ENCODE measurements around the gene CDCA7.
"Not testable (repeated sequence)": the region's sequence is repeated elsewhere in the genome, so short reads cannot be mapped to it uniquely, and the experiment has no call there.

Gene CDCA7

GRCh38 chr2:173359231-173359630 lies 4.6 kb downstream of the CDCA7 start:
- no peak for DNase-seq (ENCODE audit: low spot score)

- DNase-seq (ENCODE audit: low spot score): no peak
Measured at GRCh38 chr2:173370198-173370597, 15.5 kb downstream of the CDCA7 start.

- DNase-seq (ENCODE audit: low spot score): no peak
Measured at GRCh38 chr2:173371023-173371422, 16.4 kb downstream of the CDCA7 start.

- DNase-seq (ENCODE audit: low spot score): no peak
Measured at GRCh38 chr2:173373290-173373689, 18.6 kb downstream of the CDCA7 start.

GRCh38 chr2:173374634-173375033 lies 20.0 kb downstream of the CDCA7 start:
- DNase-seq (ENCODE audit: low spot score): no peak

DNA sequence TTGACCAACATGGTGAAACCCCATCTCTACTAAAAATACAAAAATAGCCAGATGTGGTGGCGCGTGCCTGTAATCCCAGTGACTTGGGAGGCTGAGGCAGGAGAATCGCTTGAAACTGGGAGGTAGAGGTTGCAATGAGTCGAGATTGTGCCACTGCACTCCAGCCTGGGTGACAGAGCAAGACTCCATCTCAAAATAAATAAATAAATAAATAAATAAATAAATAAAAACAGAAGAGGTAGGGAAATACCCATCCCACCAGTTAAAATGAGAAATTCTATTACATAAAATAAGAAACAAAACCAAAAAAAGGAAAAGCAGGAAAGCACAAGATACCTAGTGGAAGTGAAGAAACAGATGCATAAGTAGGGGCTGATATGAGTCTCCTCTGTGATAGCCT lies 30.9 kb downstream of the CDCA7 start:
- DNase-seq (ENCODE audit: low spot score): not testable (repeated sequence)

- no peak for DNase-seq (ENCODE audit: low spot score)
Measured at GRCh38 chr2:173386021-173386737, 31.5 kb downstream of the CDCA7 start.

DNA sequence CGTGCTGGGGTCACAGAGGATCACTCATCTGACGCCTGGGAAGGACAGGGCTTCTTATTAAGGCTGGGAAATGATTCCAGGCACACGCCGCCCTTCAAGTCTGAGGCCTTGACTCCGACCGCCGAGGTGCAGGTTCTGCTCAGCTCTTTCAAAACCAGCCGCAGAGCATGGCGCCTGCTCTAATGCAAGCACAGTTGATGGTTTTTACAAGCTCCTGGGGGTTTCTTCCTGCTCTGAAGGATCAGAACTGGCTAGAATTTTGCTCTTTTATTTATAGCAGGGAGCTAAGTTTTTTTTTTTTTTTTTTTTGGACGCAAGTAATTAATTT lies 32.0 kb downstream of the CDCA7 start:
- no peak for DNase-seq (ENCODE audit: low spot score)

DNA sequence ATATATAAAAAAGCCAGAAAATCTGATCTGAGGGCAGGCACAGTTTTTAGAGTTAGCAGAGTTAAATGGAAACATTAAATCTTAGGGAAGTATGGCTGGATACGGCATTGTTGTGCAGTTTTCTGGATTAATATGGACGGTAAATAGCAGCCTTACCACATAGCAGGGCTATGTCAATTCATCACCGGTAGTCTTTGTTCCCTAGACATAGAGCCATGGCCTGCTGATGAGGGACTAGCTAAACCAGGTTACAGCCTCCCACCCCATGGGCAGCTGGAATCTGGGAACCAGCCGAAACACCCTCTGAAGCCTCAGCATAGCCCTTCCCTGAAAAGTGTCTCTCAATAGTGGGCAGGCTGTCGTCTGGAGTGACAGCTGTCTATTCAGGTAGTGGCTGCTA lies 32.4 kb downstream of the CDCA7 start:
- DNase-seq (ENCODE audit: low spot score): no peak

- DNase-seq (ENCODE audit: low spot score): no peak
Measured at GRCh38 chr2:173387660-173388059, 33.0 kb downstream of the CDCA7 start.

GRCh38 chr2:173388795-173389194 lies 34.1 kb downstream of the CDCA7 start:
- DNase-seq (ENCODE audit: low spot score): no peak

GRCh38 chr2:173390036-173390435 lies 35.4 kb downstream of the CDCA7 start:
- no peak for DNase-seq (ENCODE audit: low spot score)

- no peak for DNase-seq (ENCODE audit: low spot score)
Measured at GRCh38 chr2:173392731-173393130, 38.1 kb downstream of the CDCA7 start.

- no peak for DNase-seq (ENCODE audit: low spot score)
Measured at GRCh38 chr2:173393186-173393585, 38.5 kb downstream of the CDCA7 start.

DNA sequence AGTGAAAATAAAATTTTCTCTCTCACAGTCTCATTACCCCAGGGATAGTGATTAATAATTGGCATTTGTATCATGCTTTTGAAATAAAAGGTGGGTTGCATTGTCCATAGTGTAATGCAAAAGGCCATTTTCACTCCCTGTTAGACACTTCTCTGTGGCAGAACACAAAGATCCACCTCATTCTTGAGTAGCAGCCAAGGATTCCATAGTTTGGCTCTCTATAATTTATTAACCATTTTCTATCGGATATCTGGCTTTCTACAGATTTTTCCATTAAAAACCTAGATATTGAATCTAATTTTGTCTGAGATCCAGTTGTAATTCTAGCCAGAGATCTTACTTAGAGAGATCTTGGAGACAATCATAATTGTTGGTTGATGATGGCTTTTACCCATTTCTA lies 39.0 kb downstream of the CDCA7 start:
- no peak for DNase-seq (ENCODE audit: low spot score)

GRCh38 chr2:173394091-173394974 lies 39.7 kb downstream of the CDCA7 start:
- DNase-seq (ENCODE audit: low spot score): no peak

- no peak for DNase-seq (ENCODE audit: low spot score)
Measured at GRCh38 chr2:173395567-173396351, 41.1 kb downstream of the CDCA7 start.

DNA sequence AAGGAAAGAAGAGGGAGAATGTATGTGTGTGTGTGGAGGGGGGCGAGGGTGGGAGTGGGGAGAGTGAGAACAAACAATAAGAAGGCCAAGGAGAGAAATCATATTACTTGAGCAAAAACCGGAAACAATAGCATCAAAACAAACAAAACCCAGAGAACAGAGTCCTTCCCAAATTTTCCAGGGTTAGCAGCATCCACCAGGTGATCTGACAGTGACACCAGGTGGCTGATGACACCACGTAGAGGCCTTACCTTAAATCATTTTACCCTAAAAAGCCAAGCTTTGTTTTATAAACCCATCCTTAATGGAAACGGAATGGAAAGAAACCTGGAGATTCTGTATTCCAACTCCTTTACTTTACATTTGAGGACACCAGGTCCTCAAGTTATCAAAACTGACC lies 42.9 kb downstream of the CDCA7 start:
- DNase-seq (ENCODE audit: low spot score): no peak

DNA sequence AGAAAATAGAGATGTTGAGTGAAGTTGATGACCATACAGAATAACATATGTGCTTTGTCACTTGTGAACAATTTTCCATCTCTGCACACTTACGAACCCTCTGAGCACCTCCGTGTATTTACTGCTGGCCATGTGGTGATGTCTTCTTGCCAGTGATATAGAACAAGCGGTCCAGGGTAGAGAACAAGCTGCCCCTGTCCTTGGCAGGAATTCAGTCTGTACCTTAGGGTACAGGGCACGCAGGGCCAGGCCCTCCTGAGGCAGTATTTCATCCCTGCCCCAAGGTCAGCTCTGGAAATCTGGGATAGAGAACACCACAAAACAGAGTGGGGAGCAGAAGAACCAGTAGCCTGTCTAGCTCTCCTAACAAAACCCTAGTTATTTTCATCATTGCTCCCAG lies 44.6 kb downstream of the CDCA7 start:
- no peak for DNase-seq (ENCODE audit: low spot score)

- DNase-seq (ENCODE audit: low spot score): no peak
Measured at GRCh38 chr2:173400760-173401159, 46.1 kb downstream of the CDCA7 start.

DNA sequence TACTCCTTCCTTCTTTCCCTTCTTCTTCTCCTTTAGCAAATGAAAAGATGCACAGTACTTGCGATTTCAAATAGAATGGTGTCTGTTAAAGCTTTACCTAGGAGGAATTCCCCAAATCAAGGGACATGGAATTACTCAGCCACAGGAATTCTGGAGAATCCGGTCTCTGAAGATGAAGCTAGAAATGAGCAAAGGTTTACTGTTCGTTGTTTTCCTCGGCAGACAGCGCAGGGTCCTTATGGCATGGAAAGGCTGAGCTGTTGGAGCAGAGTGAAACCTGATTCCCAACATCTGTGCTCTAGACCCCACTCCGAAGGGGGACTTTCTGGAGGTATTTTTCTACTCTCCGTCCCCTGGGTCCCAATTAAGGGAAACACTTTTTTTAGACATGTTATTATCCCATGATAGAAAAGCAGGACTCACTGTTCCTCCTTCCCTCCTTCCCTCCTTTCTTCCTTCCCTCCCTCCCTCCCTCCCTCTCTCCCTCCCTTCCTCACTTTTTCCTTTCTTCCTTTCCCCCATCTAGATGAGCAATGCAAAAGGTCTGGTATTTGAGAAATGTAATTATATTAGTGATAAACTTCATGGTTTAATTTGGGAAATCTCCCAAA lies 47.1 kb downstream of the CDCA7 start:
- no peak for DNase-seq (ENCODE audit: low spot score)

DNA sequence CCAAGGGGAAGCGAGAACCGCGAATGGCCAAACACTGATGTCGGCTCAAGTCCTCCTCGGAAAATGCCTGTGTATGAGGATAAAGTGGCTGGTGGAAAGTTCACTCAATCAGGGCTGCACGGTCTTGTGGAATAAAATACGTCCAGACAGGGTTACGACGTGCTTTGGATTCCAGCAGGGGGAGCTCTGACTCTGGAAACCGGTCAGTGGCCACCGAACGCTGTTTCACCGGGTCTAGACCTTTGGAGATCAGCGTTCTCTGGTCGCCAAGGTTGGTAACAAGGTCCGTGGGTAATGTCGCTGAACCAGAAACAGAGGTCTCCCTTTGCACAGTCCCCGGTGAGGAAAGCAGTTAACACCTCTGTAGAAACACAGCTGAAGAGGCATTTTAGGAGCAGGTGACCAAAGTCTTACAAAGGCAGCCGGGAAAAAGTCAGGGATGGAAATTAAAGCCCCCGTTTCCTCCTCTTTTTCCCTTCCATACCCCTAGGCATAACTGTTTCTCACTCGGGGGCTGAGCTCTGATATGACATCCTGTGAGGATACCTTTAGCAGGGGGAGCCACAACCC lies 47.8 kb downstream of the CDCA7 start:
- DNase-seq (ENCODE audit: low spot score): peak; percentile 52

Data from hematopoietic multipotent progenitor cell treated with erythropoietin and hydrocortisone succinate and interleukin-3 and kit ligand, for 17 days (in vitro differentiated cells).